Measurements from ENCODE around the gene RAB31.

DNA sequence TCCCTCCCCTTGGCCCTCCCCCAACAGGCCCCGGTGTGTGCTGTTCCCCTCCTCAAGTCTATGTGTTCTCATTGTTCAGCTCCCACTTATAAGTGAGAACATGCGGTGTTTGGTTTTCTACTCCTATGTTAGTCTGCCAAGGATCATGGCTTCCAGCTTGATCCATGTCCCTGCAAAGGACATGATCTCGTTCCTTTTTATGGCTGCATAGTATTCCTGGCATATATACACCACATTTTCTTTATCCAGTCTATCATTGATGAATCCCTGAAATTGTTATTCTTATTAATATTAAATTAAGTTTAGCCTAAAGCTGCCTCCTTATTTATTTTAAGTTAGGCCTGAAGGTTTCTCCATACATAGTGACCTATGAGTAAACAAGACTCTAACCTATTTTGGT is 18.8 kb upstream of the RAB31 start:
- TF ChIP-seq, protein P1, sequence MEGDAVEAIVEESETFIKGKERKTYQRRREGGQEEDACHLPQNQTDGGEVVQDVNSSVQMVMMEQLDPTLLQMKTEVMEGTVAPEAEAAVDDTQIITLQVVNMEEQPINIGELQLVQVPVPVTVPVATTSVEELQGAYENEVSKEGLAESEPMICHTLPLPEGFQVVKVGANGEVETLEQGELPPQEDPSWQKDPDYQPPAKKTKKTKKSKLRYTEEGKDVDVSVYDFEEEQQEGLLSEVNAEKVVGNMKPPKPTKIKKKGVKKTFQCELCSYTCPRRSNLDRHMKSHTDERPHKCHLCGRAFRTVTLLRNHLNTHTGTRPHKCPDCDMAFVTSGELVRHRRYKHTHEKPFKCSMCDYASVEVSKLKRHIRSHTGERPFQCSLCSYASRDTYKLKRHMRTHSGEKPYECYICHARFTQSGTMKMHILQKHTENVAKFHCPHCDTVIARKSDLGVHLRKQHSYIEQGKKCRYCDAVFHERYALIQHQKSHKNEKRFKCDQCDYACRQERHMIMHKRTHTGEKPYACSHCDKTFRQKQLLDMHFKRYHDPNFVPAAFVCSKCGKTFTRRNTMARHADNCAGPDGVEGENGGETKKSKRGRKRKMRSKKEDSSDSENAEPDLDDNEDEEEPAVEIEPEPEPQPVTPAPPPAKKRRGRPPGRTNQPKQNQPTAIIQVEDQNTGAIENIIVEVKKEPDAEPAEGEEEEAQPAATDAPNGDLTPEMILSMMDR (IDR thresholded peaks at IDR 0.05), result no peak
- TF ChIP-seq POLR2A (IDR thresholded peaks at IDR 0.05), result no peak
